Ishikawa (cell line): ENCODE results near the gene SAMD9.

Experiments
- CEBPB ChIP-seq: IDR thresholded peaks from 2 replicates; pipeline ENCODE4 v1.6.1; 2012
- CREB1 ChIP-seq: IDR thresholded peaks from 2 replicates; pipeline ENCODE4 v1.6.1; 2012; ENCODE audit warnings: low read depth
- EP300 ChIP-seq: IDR thresholded peaks from 2 replicates; pipeline ENCODE4 v1.6.1; 2012; ENCODE audit warnings: borderline replicate concordance
- MAX ChIP-seq: IDR thresholded peaks from 2 replicates; pipeline ENCODE4 v1.6.1; 2012
- NFIC ChIP-seq: IDR thresholded peaks from 2 replicates; pipeline ENCODE4 v1.6.1; 2012
- REST ChIP-seq: IDR thresholded peaks from 2 replicates; pipeline ENCODE4 v1.6.1; 2012; ENCODE audit warnings: low read depth, mild to moderate bottlenecking
- TAF1 ChIP-seq: IDR thresholded peaks from 2 replicates; pipeline ENCODE4 v1.6.1; 2012; ENCODE audit warnings: low read depth, mild to moderate bottlenecking
- ZBTB7A ChIP-seq: IDR thresholded peaks from 2 replicates; pipeline ENCODE4 v1.6.1; 2012; ENCODE audit warnings: low read depth

GRCh38 chr7:93051660-93052059, 66.1 kb downstream of the SAMD9 start:
- TF ChIP-seq TAF1 (no peak), NFIC (no peak), REST (no peak), CEBPB (no peak), ZBTB7A (no peak), CREB1 (no peak), MAX (no peak), EP300 (no peak)
